A549 (cell line): ENCODE data around the gene CCDC85C.

ENCODE experiments used
- EP300 ChIP-seq, 2 experiments: fragments of >200 bp; sonication (Bioruptor Twin); formaldehyde crosslinking; IDR thresholded peaks; 2 replicates in 1 of 2; 3 replicates in 1 of 2; pipeline ENCODE4 v1.6.1; 2016 to 2017
- JUN ChIP-seq, 2 experiments: fragments of >200 bp; sonication (Bioruptor Twin); formaldehyde crosslinking; IDR thresholded peaks; 2 replicates in 1 of 2; 3 replicates in 1 of 2; pipeline ENCODE4 v1.6.1; 2016 to 2017
- MAX ChIP-seq: IDR thresholded peaks from 2 replicates; pipeline ENCODE4 v1.6.1; 2012
- POLR2A ChIP-seq: IDR thresholded peaks from 2 replicates; pipeline ENCODE4 v1.6.1; 2012; ENCODE audit warnings: mild to moderate bottlenecking, low read length
- RCOR1 ChIP-seq: fragments of 150-350 bp; IDR thresholded peaks from 2 replicates; pipeline ENCODE4 v1.6.1; 2014; ENCODE audit warnings: antibody characterized with exemption, low read length, low read depth
- RFX5 ChIP-seq: fragments of 450-650 bp; IDR thresholded peaks from 2 replicates; pipeline ENCODE4 v1.7.1; 2014; ENCODE audit warnings: antibody characterized with exemption, mild to moderate bottlenecking, moderate library complexity
- TF ChIP-seq, protein P1 (sequence below): fragments of >200 bp; sonication (Bioruptor Twin); formaldehyde crosslinking; IDR thresholded peaks from 3 replicates; pipeline ENCODE4 v1.5.1; 2016

DNA sequence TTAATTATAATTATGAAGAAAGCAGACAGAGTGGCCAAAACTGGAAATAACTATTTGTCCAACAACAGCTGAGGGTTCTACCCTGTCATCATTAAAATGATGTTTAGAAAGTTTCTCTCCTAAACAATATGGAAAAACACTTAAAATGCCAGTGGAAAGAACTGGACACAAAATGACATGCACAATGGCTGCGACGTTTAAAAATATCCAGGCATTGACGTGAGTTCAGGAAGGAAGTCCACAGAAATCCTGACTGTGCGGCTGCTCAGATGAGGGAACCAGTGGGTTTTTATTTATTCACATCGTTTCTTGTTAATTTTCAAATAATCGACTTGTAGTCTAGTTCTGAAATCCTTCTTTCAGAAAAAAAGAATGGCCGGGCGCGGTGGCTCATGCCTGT is 64.5 kb downstream of the CCDC85C start:
- TF ChIP-seq MAX (no peak), POLR2A (no peak), EP300 (IDR thresholded peaks at IDR 0.05) (no peak), JUN (IDR thresholded peaks at IDR 0.05) (no peak), RFX5 (no peak), RCOR1 (no peak)
- TF ChIP-seq, protein P1, sequence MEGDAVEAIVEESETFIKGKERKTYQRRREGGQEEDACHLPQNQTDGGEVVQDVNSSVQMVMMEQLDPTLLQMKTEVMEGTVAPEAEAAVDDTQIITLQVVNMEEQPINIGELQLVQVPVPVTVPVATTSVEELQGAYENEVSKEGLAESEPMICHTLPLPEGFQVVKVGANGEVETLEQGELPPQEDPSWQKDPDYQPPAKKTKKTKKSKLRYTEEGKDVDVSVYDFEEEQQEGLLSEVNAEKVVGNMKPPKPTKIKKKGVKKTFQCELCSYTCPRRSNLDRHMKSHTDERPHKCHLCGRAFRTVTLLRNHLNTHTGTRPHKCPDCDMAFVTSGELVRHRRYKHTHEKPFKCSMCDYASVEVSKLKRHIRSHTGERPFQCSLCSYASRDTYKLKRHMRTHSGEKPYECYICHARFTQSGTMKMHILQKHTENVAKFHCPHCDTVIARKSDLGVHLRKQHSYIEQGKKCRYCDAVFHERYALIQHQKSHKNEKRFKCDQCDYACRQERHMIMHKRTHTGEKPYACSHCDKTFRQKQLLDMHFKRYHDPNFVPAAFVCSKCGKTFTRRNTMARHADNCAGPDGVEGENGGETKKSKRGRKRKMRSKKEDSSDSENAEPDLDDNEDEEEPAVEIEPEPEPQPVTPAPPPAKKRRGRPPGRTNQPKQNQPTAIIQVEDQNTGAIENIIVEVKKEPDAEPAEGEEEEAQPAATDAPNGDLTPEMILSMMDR, result no peak
